ENCODE measurements around the gene PLEKHO1.

The PLEKHO1 gene

GRCh38 chr1:150176593-150176992 lies 26.9 kb downstream of the PLEKHO1 start:
- no peaks in the 10 kb centered on the region for H3K36me3 ChIP-seq (ENCODE audit: control insufficient read depth, insufficient read depth, low read length)
- no peak overlapping the region for H3K4me3 ChIP-seq (ENCODE audit: low read depth, low read length)
- no peaks in the 10 kb centered on the region for H3K4me1 ChIP-seq
- no peak for TF ChIP-seq CTCF (IDR thresholded peaks at IDR 0.05)
- H3K27me3 ChIP-seq (ENCODE audit: control insufficient read depth, insufficient read depth, low read length): no peaks in the 10 kb centered on the region
- H3K27ac ChIP-seq: no peak overlapping the region
- H3K79me2 ChIP-seq: no peaks in the 10 kb centered on the region
- H3K9me3 ChIP-seq (ENCODE audit: control insufficient read depth, low read length): no peaks in the 10 kb centered on the region
- H3K4me2 ChIP-seq (ENCODE audit: low read length): no peak overlapping the region
- no peak overlapping the region for H2AFZ ChIP-seq
- H3K9ac ChIP-seq: no peak overlapping the region

DNA sequence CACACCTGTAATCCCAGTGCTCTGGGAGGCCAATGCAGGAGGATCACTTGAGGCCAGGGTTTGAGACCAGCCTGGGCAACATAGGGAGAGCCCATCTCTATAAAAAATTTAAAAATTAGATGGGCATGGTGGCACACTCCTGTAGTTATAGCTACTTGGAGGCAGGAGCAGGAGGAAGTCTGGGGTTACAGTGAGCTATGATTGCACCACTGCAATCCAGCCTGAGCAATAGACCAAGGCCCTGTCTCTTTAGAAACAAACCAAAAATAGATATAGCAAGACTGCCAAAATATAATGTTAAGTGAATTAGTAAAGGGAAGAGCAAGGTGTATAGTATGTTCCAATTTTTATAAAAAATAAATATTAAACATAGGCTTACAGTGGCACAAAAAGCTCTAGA lies 28.8 kb downstream of the PLEKHO1 start:
- Histone ChIP-seq H3K9ac (no peak overlapping the region), H3K36me3 (ENCODE audit: control insufficient read depth, insufficient read depth, low read length) (no peaks in the 10 kb centered on the region), H3K79me2 (no peaks in the 10 kb centered on the region), H3K4me2 (ENCODE audit: low read length) (no peak overlapping the region), H3K9me3 (ENCODE audit: control insufficient read depth, low read length) (no peaks in the 10 kb centered on the region), H2AFZ (no peak overlapping the region), H3K27me3 (ENCODE audit: control insufficient read depth, insufficient read depth, low read length) (no peaks in the 10 kb centered on the region), H3K27ac (no peak overlapping the region), H3K4me1 (no peaks in the 10 kb centered on the region), H3K4me3 (ENCODE audit: low read depth, low read length) (no peak overlapping the region)
- no peak for TF ChIP-seq CTCF (IDR thresholded peaks at IDR 0.05)

GRCh38 chr1:150179867-150180266 lies 30.2 kb downstream of the PLEKHO1 start:
- no peaks in the 10 kb centered on the region for H3K4me1 ChIP-seq
- H3K9me3 ChIP-seq (ENCODE audit: control insufficient read depth, low read length): no peaks in the 10 kb centered on the region
- H3K36me3 ChIP-seq (ENCODE audit: control insufficient read depth, insufficient read depth, low read length): no peaks in the 10 kb centered on the region
- no peak overlapping the region for H3K27ac ChIP-seq
- no peaks in the 10 kb centered on the region for H3K79me2 ChIP-seq
- H3K4me3 ChIP-seq (ENCODE audit: low read depth, low read length): no peak overlapping the region
- no peaks in the 10 kb centered on the region for H3K27me3 ChIP-seq (ENCODE audit: control insufficient read depth, insufficient read depth, low read length)
- no peak for TF ChIP-seq CTCF (IDR thresholded peaks at IDR 0.05)
- no peak overlapping the region for H2AFZ ChIP-seq
- no peak overlapping the region for H3K9ac ChIP-seq
- H3K4me2 ChIP-seq (ENCODE audit: low read length): no peak overlapping the region

GRCh38 chr1:150180474-150180873 lies 30.8 kb downstream of the PLEKHO1 start:
- TF ChIP-seq CTCF (IDR thresholded peaks at IDR 0.05): no peak
- H3K4me2 ChIP-seq (ENCODE audit: low read length): no peak overlapping the region
- no peak overlapping the region for H3K9ac ChIP-seq
- no peaks in the 10 kb centered on the region for H3K36me3 ChIP-seq (ENCODE audit: control insufficient read depth, insufficient read depth, low read length)
- no peak overlapping the region for H3K27ac ChIP-seq
- H2AFZ ChIP-seq: no peak overlapping the region
- H3K4me1 ChIP-seq: no peaks in the 10 kb centered on the region
- H3K79me2 ChIP-seq: no peaks in the 10 kb centered on the region
- no peaks in the 10 kb centered on the region for H3K27me3 ChIP-seq (ENCODE audit: control insufficient read depth, insufficient read depth, low read length)
- H3K4me3 ChIP-seq (ENCODE audit: low read depth, low read length): no peak overlapping the region
- no peaks in the 10 kb centered on the region for H3K9me3 ChIP-seq (ENCODE audit: control insufficient read depth, low read length)

DNA sequence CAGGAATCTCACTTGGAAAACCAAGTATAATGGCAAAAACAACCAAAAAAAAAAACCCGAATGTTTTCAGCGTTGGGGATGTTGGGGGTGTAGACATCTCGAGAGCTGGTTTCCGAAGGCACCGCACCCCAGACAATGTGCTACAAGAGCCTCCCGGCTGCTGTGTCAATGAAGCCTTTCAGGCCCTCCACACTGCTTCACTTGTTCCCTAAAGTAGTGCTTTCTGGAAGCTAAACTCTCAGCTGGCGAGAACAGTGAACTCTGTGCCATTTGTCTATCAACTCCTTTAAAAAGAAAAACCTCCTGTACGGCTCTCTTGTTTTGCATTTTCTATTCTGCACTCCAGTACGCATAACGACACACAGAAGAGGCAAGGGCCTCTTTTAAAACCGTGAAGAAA lies 32.5 kb downstream of the PLEKHO1 start:
- Histone ChIP-seq H3K4me2 (ENCODE audit: low read length) (no peak overlapping the region), H3K4me1 (no peaks in the 10 kb centered on the region), H3K9me3 (ENCODE audit: control insufficient read depth, low read length) (no peaks in the 10 kb centered on the region), H2AFZ (no peak overlapping the region), H3K36me3 (ENCODE audit: control insufficient read depth, insufficient read depth, low read length) (no peaks in the 10 kb centered on the region), H3K27me3 (ENCODE audit: control insufficient read depth, insufficient read depth, low read length) (no peaks in the 10 kb centered on the region), H3K79me2 (no peaks in the 10 kb centered on the region), H3K4me3 (ENCODE audit: low read depth, low read length) (no peak overlapping the region), H3K27ac (no peak overlapping the region), H3K9ac (no peak overlapping the region)
- TF ChIP-seq CTCF (IDR thresholded peaks at IDR 0.05): no peak

All from parathyroid adenoma (tissue), 2 donors.